Astrocyte (in vitro differentiated cells and primary cell): Measurements from ENCODE around the gene TSPAN4.

ENCODE experiments used
- EZH2 ChIP-seq: IDR thresholded peaks from 2 replicates; pipeline ENCODE4 v1.6.1; 2012; ENCODE audit warnings: mild to moderate bottlenecking, low read length, inconsistent platforms; ENCODE audit not compliant: insufficient read depth
- TF ChIP-seq, protein P1 (sequence below): IDR thresholded peaks from 2 replicates; pipeline ENCODE4 v1.5.1; 2011; ENCODE audit warnings: low read depth, mild to moderate bottlenecking, inconsistent platforms, low read length, moderate library complexity; ENCODE audit not compliant: insufficient read depth

DNA sequence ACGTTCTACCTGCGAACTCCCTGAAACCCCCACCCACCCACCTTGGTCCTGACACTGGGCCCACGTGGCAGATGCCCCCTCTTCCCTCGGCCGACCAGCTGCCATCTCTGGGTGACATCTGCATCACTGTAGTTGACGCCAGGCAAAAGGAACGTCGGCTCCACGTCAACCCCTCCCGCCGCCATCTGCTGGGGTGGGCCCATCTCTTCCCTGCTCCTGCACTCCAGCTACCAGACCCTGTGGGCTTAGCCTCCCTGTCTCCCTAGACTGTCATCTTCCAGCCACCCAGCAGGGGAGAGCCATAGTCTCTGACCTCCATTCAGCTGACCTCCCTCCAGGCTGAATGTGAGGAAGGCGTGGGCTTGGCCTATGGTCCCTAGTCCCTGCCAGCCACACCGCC is 46.6 kb downstream of the TSPAN4 start:
- TF ChIP-seq, protein P1, sequence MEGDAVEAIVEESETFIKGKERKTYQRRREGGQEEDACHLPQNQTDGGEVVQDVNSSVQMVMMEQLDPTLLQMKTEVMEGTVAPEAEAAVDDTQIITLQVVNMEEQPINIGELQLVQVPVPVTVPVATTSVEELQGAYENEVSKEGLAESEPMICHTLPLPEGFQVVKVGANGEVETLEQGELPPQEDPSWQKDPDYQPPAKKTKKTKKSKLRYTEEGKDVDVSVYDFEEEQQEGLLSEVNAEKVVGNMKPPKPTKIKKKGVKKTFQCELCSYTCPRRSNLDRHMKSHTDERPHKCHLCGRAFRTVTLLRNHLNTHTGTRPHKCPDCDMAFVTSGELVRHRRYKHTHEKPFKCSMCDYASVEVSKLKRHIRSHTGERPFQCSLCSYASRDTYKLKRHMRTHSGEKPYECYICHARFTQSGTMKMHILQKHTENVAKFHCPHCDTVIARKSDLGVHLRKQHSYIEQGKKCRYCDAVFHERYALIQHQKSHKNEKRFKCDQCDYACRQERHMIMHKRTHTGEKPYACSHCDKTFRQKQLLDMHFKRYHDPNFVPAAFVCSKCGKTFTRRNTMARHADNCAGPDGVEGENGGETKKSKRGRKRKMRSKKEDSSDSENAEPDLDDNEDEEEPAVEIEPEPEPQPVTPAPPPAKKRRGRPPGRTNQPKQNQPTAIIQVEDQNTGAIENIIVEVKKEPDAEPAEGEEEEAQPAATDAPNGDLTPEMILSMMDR = no peak
- TF ChIP-seq EZH2 = no peak
